SKM-1 treated with dmso at 0.1 percent for 144 hours (cell line): ENCODE measurements around the gene NPAS3.

Experiments used
- DNase-seq: peaks from one replicate; lab custom pipeline; 2025; ENCODE audit not compliant: unreplicated experiment; lab: John Stamatoyannopoulos, UW

Gene NPAS3

DNA sequence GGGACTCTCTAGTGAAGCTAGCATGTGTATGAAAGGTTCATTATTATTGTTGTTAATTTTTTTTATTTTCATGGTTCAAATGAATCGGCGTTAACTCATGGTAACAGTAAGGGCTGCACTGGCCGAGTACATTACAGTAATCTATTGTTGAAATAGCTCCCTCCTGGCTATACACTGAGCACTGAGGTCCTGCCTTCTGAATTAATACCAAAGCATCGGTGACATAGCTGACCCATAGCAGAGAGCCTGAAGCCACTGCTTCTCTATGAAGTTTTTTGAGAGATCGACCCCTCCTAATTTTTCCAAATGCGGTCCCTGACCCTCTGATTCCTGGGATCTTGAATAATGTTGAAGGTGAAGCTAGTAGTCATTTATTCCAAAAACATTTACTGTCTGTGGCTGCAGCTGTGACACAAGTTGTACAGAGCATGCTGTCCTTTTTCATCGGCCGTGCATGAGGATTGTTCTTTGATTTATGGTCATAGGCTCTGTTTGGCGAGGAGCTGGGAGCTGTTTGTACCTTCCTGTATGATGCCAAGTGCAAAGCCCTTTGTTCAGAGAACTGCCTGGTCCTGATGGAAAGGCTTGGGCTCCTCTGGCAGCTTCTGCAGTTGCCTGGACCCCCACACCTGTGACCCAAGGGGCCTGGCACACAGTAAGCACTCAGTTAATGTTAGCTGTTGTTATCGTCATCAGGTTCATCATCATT is 525.7 kb downstream of the NPAS3 start:
- DNase-seq = no peak

DNA sequence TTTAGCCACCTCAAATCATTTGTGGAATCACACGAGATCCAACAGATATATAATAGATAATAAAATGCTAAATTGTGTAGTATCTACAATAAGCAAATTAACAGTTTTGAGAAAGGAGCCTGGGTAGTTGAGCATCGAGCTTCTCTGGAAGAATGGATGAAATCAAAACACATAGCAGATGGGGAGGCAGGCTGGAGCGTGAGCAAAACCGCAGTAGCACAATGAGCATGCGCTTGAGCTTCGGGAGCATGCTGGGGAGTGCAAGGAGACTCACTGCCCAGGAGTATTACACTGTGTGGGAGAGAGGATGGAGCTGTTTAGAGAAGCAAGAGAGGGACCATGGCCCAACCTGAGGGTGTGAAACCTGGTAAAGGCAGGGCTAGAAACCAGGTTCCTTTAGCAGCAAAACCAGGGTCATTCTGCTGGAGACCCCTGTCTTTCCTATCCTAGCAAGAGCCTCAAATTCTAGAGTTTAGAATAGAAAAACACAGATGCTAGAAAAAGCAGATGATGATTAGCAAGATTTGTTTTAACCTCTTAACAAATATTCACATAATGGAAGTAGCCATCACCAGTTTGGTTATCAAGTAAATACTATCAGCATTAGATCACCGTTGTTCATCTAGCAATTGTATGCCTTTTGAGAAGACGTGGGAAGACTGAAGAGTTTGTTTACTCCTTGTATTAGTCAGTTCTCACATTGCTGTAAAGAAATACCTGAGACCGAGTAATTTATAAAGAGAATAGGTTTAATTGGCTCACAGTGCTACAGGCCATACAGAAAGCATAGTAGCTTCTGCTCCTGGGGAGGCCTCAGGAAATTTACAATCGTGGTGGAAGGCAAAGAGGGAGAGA is 527.4 kb downstream of the NPAS3 start:
- DNase-seq = no peak

DNA sequence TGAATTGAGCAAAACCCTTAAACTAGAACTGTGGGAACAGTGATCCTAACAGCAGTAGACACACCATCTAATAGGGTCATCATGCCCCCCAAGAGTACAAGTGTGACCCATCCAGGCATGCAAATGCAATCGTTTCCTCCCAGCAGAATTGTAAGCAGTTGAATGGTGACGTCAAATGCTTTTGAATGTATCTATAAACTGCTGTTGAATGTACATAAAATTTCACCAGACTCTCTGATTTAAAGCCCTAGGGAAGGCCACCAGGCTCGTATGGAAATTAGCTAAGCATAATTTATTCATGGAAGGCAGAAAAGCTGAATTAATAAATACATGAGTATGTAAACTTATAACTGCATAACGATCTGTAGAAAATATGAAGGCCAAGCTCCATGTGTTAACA is 529.3 kb downstream of the NPAS3 start:
- no peak for DNase-seq

DNA sequence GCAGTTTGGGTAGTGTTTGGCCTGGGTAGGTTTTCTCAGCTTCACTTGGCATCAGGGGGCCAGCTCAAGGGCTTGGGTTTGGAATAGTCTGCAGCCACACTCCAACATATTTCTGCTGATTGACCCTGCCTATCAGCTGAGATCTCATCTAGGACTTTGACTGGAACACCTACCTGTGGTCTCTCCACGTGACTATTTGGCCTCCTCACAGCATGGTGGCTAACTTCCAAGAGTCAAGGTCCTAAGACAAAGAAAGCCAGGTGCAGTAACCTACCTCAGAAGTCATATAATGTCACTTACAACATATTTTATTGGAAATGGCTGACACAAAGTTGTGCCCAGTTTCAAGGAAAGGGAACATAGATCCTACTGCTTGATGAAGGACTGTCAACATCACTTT is 531.2 kb downstream of the NPAS3 start:
- no peak for DNase-seq

- DNase-seq = no peak
Observed at GRCh38 chr14:33471776-33472175, 533.1 kb downstream of the NPAS3 start.

DNA sequence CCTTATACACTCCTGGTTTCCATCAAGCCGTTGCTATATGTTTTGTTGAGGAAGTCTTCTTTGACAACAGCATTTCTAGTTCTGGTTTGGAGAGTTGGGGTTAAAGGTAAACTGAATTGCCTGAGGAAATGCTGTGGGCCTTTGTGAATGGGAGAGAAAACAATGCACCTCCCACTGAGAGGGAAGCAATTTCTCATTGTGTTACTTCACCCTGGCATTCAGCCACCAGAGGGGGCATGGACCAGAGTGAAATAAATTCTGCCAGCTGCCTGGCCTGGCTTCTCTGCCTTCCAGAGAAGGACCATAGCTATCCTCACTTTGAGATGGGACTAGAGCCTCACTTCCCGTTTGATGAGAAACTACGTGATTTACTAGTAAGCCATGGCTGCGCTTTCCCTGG is 536.9 kb downstream of the NPAS3 start:
- no peak for DNase-seq

GRCh38 chr14:33477797-33478196 is 539.1 kb downstream of the NPAS3 start:
- DNase-seq = no peak

DNA sequence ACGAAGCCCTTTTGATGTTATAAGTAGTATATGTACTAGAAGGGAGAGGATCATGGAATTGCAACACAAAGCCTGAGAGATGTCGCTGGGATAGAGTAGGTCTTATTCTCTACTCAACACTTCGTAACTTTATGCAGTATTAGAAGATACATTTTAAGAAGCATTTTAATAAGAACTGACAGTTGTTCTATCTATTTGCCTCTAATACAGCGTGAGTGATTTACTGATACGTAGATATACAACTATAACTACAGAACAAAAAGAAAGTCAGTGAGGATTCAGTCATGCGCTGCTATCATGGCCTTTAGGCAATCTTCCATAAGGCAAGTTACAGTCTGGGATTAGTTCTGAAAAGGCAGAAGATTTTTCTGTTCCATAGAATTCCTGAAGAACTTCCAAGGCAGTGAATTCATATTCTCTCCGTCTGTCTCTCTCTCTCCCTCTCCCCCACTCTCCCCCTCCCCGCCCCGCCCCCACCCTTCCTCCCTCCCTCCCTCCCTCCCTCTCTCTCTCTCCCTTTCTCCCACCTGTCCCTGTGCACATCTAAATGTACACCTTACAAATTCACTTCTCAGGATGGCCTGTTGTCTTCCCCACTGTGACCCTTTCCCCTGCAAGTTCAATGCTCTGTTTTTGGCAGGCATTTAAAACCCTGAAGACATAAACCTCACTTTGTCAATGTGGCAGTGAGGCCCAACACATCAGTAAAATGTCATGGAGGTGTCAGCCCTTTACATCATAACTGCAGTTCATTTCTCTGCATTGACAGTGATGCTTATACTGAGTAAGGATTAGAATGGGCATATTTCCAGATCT is 541.6 kb downstream of the NPAS3 start:
- DNase-seq = no peak

DNA sequence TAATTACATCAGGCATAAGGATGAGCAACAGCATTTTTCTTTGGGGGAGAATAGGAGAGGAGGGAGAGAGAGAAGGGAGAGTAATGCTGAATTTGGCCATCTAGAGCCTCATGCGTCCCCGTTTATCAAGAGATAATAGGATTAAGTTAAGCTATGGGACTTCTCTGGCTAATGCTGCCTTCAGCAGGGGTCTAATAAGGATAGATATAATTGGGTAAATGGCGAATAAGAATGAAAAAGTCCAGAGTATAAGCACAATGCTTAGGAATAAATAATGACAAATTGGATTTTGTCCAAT is 542.2 kb downstream of the NPAS3 start:
- DNase-seq = no peak

DNA sequence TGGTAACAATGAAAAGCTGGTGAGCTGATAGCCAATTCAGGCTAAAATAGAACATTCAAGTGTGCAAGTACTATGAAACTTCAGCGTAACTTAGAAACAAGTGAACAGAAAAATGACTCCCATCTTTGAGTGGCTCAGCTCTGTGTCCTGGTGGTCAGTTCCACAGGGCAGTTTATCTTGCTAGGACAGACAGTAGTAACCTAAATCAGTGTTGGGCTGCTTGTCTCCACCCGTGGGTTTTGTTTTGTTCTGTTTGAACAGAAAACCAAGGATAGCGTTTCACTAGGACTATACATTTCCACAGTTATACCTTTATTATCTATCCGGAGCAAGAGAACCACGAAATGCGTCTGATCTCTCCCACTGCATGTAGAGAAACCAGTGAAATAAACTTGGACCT is 544.4 kb downstream of the NPAS3 start:
- DNase-seq = no peak

- DNase-seq = no peak
Observed at GRCh38 chr14:33483541-33483940, 544.9 kb downstream of the NPAS3 start.

- DNase-seq = no peak
Observed at GRCh38 chr14:33484264-33484663, 545.6 kb downstream of the NPAS3 start.

GRCh38 chr14:33486332-33486890 is 547.7 kb downstream of the NPAS3 start:
- no peak for DNase-seq

GRCh38 chr14:33488582-33488981 is 549.9 kb downstream of the NPAS3 start:
- no peak for DNase-seq

DNA sequence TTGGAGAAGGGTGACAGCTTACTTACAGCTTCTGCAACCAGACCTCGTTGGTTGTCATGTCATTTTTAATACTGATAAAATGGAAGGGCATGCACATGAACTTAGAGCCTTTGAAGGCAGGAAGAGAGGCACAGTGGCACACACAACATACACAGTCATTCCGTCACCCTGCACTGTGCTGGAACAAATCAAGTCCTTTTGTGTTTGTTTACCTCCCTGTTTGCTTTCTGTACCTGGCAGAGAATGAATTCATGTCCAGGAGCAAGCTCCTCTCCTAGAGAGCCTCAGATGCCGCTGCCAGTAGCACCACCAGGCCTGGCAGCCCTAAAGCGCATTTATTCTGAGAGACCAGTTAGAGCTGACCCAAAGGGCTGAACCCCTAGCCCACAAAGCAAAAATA is 551.9 kb downstream of the NPAS3 start:
- no peak for DNase-seq

DNA sequence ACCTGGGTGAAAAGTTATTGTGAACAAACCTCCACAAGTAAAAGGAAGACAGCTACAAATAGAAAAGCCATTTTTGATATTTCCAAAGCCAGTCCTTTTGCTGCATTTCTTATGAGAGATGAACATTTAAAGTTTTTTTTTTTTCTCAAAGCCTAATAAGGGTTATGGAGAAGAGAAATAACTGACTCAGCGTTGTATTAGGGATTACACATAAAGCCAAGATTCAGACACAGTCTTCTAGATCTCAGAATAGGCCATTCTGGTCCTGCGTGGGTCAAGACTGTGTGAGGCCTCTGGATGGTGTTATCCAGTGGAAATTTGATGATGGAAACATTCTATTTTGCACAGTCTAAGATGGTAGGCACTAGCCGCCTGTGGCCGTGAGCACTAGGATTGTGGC is 552.4 kb downstream of the NPAS3 start:
- no peak for DNase-seq

GRCh38 chr14:33492491-33492890 is 553.8 kb downstream of the NPAS3 start:
- DNase-seq = no peak

GRCh38 chr14:33493266-33493665 is 554.6 kb downstream of the NPAS3 start:
- no peak for DNase-seq

- DNase-seq = no peak
Observed at GRCh38 chr14:33493990-33494389, 555.3 kb downstream of the NPAS3 start.

GRCh38 chr14:33499687-33500086 is 561.0 kb downstream of the NPAS3 start:
- DNase-seq = no peak

- DNase-seq = no peak
Observed at GRCh38 chr14:33504246-33505099, 565.8 kb downstream of the NPAS3 start.
